Activated T-cell treated with anti-CD3 and anti-CD28 coated beads, Interleukin-2, amount 50 U/mL, for 48 hours (primary cell): ENCODE measurements around the gene DLL1.

ENCODE experiments used
- DNase-seq, 2 experiments: peaks; one replicate each; pipeline ENCODE4 v3.0.0-alpha.2; 2020

Gene DLL1

GRCh38 chr6:170295510-170296422 lies 4.9 kb upstream of the DLL1 start:
- DNase-seq = peak; percentile 49 to 64

- DNase-seq = peak in 1 of 2 experiments; percentile 34
Measured at GRCh38 chr6:170294813-170295509, 4.1 kb upstream of the DLL1 start.

- DNase-seq = peak in 1 of 2 experiments; percentile 18
Measured at GRCh38 chr6:170294298-170294730, 3.4 kb upstream of the DLL1 start.

GRCh38 chr6:170293341-170294231 lies 2.7 kb upstream of the DLL1 start:
- peak in 1 of 2 experiments; percentile 16 for DNase-seq

DNA sequence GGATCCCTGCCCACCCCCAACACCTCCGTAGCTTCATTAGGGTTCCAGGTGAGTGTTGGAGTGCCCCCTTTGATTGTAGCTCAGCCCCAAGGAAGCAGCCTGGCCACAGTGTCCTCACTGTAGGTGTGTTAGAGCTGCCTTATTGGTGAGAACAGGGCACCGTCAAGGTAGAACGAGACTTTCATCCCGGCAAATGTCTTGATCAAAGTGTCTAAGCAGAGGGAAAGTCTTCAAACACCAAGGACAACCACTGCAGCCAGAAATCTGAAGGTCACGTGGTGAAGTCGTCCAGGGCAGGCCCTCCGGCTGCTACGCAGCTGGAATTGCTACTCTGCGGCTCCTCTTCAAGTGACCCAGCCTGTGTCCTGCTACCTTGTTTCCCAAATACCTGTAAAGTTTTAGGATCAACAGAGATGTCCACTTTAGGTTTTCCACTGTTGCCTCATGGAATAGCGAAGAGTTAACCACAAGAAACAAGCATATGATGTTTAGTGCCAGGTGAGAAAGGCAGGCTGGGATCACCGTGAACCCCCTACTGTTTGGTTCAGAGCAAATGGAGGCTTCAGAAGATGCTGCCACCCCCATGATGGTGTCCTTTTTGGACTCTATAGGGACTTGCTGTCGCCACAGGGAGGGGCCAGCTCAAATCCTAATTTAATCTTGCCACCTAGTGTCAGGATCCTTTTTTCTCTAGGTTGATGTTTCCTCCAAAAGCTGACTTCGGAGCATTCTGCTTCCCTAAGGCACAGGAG lies 1.7 kb upstream of the DLL1 start:
- DNase-seq = peak in 1 of 2 experiments; percentile 26

- DNase-seq = no peak
Measured at GRCh38 chr6:170292111-170292406, 1.2 kb upstream of the DLL1 start.

GRCh38 chr6:170291271-170292110 lies 613 bp upstream of the DLL1 start:
- DNase-seq = peak; percentile 55 to 58

DNA sequence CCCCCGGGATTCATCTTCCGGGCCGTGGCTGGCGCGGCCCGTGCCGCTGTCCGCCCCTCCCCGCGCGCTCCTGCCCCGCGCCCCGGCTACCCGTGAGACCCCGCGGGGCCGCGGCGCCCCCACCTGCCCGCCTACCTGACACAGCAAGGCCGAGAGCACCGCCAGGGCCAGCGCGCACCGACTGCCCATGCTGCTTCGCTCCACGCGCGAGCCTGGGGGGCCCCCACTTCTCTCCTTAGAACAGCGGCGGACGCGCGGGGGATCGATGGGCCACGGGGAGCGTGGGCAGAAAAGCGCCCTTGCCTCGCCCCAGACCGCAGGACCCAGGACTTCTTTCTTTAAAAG lies 955 bp downstream of the DLL1 start:
- DNase-seq = no peak

DNA sequence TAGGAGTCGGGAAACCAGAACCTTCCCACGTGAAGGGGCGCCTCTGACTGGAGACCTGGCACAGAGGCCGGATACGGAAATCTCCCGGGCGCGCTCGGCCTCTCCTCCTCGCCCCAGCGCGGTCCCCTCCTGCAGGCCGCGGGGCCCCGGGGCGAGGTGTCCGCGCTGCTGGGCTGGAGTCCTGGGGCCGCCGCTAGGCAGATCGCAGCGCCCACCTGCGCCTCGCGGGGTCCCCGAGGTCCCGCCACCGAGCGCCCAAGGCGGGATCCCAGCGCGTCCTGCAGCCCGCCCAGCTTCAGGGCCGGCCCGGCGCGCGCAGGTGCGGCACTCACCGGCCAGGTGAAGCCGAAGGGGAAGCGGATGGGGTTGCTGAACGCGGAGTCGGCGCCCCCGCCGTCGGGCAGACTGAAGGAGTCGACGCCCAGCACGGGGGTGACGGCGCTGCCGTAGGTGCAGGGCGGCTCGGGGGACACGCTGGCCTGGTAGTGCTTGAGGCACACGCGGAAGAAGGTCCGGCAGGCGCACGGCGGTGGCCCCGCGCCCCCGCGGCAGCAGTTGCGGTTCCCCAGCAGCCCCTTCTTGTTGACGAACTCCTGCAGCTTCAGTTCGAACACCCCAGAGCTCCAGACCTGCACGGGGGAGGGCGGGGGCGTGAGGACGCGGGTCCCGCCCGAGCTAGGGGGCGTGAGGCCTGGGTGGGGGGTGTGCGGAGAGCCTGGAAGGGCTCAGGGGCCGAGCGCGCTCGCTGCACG lies 1.5 kb downstream of the DLL1 start:
- peak in 1 of 2 experiments; percentile 46 for DNase-seq

GRCh38 chr6:170288852-170289179 lies 2.1 kb downstream of the DLL1 start:
- DNase-seq = no peak

GRCh38 chr6:170288091-170288631 lies 2.7 kb downstream of the DLL1 start:
- DNase-seq = no peak

DNA sequence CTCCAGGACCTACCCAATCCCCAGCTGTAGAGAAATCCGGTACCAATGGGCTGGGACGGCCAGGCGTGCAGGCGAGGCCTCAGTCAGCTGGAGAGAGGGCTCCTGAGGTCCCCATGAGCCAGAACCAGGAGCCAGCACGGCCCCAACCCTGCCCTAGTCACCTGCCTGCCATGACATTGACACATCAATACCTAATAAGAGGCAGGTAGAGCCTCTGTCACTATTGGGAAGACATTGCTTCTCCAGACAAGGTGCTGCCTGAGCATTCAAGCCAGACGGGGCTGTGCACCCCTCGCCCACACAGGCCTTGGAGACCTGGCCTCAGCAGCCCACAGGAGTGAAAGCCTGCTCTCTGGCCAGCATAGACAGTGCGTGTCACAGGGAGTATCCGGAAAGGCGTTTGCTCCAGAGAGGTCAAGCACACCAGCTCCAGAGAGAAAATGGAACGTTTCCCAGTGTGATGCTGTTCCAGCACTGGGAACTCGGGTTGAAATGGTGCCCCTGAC lies 3.5 kb downstream of the DLL1 start:
- no peak for DNase-seq

DNA sequence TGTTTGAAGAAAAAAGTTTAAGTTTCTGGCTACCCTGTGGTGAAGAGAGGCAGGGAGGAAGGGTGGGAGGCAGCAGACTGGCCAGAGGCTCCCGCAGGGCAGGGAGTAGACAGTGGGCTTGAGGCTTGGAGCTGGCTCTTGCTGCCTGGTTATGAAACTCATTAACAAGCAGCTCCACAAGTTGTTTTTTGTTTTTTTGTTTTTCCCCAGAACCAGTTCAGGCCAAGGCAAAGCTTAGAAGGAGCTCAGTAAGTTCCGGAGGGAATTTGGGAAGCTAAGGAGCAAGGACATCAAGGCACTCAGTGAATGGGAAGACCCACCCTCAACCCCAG lies 4.0 kb downstream of the DLL1 start:
- DNase-seq = no peak

DNA sequence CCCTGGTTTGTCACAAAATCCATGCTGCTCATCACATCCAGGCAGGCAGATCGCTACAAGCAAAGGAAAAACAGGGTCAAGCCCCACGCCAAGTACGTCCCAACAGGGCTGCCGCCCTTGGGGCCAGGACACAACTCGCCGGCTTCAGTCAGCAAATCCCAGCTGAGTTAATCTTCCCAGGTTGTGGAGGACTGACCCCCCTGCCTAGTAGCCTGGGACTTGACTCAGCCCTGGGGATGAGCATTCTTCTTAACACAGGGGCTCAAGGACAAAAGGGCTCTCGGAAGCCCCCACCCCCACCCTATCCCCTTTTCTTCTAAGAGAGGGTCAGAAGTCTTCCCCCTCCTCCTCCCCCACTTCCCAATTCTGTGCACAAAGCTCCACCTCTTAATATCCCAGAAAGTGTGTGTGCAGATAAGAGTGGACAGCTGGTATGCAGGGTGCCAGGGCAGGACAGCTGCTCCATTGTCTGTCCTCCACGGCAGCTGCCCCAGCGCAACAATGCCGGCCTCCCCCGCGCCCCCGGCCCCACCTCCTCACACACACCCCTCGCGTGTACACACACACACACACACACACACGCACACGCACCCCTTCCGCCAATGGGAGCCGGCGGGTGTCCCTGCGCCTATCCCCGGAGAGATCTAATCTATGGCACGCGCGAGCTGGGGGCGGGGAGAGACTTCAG lies 4.5 kb downstream of the DLL1 start:
- DNase-seq = no peak

DNA sequence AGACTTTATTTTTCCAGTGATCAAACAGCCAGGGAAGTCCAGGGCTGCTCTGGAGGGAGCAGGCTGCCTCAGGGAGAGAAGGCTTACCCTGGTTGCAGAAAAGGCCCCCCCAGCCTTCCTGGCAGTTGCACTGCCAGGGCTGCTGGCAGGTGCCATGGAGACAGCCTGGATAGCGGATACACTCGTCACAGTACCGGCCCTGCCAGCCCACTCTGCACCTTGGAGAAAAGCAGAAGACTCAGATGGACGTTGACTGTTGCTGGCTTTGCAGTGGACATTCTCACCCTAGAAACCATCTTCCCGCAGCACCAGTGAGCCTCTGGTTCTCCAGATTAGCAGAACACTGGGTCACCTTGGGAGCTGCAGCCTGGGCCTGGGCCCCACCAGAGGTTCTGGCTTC lies 5.4 kb downstream of the DLL1 start:
- no peak for DNase-seq

DNA sequence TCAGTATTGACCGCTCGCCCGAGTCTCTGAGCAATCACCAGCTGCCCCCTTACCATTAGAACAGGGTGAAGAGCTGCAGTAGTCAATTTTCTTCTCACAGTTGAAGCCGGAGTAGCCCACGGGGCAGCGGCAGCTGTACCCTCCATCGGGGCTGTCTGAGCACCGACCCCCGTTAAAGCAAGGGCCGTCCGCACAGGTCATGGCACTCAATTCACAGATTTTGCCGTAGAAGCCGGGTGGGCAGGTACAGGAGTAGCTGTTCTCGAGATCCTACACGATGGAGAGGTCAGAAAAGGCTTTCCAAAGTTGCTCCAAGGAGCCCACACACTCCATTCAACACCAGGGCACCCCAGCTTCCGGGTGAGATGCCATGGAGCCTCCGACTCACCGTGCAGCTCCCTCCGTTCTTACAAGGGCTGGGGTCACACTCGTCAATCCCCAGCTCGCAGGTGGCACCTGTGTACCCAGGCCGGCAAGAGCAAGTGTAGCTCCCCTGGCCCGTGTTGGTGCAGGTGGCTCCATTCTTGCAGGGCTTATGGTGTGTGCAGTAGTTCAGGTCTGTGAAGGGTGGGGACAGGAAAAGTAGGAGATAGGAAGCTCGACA lies 5.9 kb downstream of the DLL1 start:
- no peak for DNase-seq

GRCh38 chr6:170284126-170284773 lies 6.6 kb downstream of the DLL1 start:
- no peak for DNase-seq

DNA sequence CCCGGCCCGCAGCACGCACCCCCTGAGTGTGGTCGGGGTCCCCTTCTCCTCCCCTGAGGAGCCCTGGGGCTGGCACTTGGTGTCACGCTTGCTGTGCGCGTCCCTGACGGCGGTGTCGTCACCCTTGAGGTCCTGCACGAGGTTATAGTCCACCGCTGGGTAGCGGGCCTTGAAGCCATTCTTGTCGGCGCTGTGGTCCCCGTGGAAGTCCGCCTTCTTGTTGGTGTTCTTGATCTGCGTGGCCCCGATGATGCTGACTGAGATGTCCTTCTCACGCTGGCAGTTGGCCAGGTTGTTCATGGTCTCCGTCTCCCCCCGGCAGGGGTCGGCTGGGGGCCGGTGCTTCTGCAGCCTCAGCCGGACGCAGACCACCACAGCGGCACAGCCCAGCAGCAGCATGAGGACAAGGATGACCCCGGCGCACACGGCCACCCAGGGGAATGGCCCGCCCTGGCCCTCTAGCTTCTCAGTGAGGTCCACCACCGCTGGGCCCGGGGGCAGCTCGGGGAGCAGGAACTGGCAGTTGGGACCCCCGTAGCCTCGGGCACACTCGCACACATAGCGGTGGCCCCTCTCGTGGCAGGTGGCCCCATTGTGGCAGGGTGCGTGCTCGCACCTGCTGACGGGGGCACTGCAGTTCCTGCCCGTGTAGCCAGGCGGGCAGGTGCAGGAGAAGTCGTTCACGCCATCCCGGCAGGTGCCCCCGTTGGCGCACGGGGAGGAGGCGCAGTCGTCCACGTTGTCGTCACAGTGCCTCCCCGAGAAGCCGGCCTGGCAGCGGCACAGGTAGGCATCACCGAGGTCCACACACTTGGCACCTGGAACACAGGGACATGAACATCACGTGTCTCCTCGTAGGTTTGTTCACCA lies 7.4 kb downstream of the DLL1 start:
- DNase-seq = no peak
